ENCODE data around the gene LMAN1L.

The LMAN1L gene

DNA sequence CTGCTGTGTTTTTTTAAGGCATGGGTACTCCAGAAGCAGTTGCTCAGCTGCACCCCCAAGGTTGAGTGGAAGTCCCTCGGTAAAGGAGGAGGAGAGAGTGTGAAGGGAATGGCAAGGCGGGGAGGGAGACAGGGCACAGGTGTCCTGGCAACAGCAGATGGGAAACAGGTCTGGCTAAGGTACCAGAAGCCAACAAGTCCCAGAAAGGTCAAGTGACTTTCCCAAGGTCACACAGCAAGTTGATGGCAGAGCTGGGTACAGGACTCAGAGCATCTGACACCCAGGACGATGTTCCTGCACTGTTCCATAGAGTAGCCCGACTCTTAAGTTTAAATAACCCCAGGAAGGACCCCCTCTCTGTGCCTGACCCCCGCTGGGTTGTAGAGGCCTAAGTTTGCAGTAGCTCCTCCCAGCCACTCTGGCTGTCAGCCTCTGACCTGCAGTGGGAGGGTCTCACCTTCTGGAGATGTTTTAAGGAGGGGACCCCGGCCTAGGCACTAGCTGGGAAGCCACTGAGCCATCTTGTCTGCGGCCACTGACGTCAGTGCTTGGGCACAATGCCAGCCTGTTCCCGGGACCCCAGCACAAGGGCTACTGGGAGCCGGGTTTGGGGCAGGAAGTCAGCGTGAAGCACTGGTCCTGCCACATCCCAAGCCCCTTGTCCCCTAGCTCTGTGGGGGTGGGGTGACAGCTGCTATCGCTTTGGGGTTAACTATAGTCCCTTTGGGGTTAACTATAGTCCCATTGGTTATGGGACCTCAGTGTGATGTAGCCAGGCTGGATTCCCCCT is 20.2 kb upstream of the LMAN1L start:
- in situ Hi-C loops (cut with MboI; ENCODE audit: low sequenced_read_pairs): no loop called here

DNA sequence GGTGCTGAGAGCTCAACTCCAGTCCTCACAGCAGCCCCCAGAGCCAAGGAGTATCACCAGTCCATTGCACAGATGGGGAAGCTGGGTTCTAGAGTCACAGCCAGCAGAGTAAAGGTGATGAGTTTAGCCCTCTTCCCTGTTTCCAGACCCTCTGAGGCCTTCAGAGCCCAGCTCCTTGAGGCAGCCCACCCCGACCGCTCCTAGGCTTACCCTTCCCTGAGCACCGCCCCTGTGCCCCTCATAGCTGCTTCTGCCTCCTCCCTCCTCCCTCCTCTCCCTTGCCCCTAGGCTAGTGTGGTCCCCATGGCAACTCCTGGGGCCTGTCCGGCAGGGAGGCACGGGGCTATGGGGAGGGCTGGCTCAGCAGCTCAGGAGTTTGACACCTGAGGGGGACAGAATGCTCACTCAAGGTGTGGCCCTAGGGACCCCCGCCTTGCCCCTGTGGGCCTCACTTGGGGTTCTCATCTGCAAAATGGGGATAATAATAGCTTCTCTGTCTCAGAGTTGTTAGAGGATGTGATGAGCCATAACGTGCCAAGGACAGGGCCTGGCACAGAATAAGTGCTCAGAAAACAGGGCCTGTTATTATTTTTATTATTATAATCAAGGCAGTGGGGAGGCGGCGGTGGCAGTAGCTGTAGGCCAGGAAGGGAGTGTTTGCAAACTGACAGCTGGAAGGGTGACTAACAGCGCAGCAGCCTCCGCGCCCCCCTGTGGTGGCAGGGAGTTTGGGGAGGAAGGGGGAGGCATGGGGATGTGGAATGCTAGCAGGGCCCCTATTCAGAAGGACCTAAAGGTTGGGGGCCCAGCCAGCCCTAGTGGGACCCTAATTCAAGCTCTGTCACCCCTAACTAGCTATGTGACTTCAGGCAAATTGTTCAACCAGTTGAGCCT is 19.3 kb upstream of the LMAN1L start:
- in situ Hi-C loops (cut with MboI; ENCODE audit: low sequenced_read_pairs): no loop called here

DNA sequence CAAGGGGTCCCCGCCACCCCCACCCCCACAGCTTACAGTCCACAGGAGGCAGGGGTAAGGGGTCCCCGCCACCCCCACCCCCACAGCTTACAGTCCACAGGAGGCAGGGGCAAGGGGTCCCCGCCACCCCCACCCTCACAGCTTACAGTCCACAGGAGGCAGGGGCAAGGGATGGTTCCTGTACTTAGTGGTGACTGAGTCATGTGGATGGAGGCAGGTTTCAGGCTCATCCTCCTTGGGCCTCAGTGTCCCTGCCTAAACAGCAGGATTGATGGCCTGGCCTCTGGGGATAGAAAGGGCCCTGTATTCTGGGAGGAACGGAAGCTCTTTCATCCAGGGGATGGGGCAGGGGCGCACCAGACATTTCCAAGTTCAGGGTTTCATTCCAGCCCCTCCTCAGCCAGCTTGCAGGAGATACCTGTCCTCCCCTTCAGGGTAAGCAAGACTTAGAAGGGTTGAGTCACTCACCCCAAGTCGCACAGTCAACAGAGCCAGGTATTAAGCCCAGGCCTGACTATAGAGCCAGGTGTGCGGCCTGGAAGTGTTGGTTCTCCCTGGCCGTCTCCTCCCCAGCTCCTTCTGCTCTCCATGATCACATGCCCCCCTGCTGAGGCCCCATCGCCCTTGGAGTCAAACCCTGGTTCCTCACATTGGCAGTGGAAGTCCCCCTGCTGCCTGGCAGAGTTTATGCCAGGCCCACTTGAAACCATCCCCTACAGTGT is 18.2 kb upstream of the LMAN1L start:
- in situ Hi-C loops (cut with MboI; ENCODE audit: low sequenced_read_pairs): no loop called here

DNA sequence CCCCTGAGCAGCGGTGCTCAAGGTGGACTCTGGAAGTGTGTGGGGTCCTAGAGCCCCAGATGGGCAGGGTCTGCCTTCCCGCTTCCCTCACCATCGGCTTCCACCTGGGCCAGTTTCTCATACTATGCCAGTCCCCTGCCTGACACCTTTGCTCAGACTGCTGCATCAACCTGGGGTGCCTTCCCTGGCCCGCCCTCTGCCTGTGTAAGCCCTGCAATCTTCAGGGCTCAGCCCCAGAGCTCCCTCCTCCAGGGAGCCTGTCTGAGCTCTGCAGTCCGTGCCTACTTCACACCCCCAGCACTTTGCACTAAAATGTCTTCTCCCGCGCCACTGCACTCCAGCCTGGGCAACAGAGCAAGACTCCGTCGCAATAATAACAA is 17.7 kb upstream of the LMAN1L start:
- in situ Hi-C loops (cut with MboI; ENCODE audit: low sequenced_read_pairs): no loop called here

DNA sequence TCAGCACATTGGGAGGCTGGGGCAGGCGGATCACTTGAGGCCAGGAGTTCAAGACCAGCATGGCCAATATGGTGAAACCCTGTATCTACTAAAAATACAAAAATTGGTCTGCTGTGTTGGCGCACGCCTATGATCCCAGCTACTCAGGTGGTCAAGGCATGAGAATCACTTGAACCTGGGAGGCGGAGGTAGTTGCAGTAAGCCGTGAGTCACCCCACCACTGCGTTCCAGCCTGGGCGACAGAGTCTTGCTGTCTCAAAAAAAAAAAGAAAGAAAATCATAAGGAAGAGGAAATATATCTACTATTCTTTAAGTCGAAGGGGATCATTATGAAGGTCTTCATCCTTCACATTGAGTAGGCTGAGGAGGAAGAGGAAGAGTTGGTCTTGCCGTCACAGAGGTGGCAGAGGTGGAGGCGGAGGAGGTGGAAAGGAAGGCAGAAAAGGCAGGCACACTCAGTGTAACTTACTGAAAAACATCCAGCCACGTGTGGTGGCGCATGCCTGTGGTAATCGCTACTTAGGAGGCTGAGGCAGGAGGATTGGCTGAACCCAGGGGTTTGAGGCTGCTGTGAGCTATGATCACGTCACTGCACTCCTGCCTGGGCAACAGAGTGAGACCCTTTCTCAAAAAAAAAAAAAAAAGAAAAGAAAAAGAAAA is 16.5 kb upstream of the LMAN1L start:
- in situ Hi-C loops (cut with MboI; ENCODE audit: low sequenced_read_pairs): no loop called here

DNA sequence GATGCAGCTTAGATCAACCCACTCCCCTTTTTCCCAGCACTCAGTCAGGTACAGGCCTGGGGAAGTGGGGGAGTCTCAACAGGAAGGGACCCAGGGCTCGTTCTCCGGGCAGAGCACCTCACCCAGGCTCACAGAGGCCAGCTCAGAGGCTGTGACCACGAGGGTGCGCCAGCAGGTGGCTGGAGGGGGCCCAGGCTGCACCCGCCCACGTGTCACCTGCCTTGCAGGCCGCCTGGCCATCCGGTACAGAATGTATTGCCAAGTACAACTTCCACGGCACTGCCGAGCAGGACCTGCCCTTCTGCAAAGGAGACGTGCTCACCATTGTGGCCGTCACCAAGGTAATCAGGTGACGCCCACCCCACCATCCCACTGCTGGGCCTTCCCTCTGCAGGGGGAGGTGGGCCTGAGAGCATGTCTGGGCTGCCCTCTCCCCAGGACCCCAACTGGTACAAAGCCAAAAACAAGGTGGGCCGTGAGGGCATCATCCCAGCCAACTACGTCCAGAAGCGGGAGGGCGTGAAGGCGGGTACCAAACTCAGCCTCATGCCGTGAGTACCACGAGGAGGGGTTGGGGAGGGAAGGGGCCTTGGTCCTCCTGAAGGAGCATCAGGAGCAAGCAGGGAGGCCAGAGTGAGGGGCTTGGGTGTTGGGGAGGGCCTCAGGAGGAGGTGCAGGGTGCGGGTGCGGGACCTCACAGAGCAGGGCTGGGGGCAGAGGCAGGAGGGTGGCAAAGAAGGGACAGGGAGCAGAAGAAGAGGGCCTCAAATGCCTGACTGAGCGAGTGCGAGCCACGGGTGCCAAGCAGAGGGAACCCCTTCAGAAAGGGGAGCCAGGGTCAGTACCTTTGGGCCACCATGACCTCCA is 14.0 kb upstream of the LMAN1L start:
- in situ Hi-C loops (cut with MboI; ENCODE audit: low sequenced_read_pairs): no loop called here

DNA sequence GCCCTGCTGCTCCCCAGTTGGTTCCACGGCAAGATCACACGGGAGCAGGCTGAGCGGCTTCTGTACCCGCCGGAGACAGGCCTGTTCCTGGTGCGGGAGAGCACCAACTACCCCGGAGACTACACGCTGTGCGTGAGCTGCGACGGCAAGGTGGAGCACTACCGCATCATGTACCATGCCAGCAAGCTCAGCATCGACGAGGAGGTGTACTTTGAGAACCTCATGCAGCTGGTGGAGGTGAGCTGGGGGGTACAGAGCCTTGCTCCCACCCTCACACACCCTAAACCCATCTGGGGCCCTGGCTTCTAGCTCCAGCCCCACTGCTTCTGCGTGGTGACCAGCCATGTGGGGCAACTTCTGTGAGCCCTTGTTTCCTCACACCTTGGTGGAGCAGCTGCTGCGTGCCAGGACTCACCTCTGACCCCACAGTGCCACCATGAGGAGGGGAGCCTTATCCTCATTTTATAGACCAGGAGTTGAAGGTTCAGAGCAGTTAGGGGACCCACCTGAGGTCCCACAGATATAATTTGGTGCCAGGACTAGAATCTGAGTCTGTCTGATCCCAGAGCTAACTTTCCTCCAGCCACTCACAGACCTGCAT is 13.3 kb upstream of the LMAN1L start:
- in situ Hi-C loops (cut with MboI; ENCODE audit: low sequenced_read_pairs): no loop called here

DNA sequence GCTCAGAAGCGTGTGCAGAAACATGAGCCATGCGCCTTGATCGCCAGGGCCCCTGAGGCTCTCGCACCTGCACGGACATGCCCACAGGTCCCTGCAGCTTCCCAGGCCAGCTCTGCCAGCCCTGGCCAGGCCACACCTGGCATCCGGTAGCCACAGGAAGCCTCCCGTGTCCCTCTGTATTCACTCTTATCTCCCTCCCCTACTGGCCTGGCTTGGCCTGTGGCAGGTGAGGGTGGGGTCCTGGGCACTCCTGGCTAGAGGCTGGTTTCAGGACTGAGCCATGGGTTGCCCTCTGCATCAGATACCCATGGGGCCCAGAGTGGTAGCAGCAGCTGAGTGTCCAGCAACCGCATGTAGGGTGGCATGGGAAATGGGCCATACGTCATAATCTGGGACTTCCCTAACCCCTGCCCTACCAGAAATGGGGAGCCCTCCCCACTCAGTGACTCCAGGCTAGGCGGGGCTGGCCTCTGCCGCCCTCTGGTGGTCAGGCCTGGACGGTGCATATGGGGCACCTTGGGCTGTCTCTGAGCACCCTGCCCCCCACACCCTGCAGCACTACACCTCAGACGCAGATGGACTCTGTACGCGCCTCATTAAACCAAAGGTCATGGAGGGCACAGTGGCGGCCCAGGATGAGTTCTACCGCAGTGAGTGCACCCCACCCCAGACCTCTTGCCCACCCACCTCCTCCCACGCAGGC is 12.6 kb upstream of the LMAN1L start:
- in situ Hi-C loops (cut with MboI; ENCODE audit: low sequenced_read_pairs): no loop called here

DNA sequence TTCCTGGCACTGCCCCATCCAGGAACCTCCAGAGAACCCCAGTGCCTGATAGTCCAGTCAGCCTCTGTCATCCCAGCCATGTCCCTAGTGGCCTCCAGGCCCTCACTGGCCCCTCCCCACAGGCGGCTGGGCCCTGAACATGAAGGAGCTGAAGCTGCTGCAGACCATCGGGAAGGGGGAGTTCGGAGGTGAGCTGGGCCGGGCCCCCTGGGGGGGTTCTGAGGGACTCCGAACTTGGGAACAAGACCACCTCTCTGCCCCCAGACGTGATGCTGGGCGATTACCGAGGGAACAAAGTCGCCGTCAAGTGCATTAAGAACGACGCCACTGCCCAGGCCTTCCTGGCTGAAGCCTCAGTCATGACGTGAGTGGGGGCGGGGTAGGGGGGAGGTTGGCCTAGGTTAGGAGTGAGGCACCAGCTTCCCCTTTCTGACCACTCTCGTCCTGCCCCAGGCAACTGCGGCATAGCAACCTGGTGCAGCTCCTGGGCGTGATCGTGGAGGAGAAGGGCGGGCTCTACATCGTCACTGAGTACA is 12.0 kb upstream of the LMAN1L start:
- in situ Hi-C loops (cut with MboI; ENCODE audit: low sequenced_read_pairs): no loop called here

DNA sequence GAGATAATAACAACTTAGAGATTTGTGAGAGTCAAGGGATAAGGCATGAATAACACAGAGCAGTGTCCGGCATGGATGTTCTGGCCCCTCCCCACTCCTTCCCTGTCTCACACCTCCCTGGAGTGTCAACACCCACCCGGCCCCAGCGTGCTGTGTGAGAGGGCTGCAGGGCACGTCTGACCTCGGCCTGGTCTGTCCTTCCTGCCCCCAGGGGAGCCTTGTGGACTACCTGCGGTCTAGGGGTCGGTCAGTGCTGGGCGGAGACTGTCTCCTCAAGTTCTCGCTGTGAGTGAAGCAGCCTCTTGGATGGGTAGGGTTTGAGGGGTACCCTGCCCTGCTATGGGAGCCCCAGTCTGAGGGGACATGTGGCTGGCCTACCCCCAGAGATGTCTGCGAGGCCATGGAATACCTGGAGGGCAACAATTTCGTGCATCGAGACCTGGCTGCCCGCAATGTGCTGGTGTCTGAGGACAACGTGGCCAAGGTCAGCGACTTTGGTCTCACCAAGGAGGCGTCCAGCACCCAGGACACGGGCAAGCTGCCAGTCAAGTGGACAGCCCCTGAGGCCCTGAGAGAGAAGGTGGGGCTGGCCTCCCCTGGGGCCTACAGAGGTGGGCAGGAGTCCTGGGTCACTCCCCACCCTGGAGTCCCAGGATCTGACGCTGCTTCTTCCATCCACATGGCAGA is 11.2 kb upstream of the LMAN1L start:
- in situ Hi-C loops (cut with MboI; ENCODE audit: low sequenced_read_pairs): no loop called here

DNA sequence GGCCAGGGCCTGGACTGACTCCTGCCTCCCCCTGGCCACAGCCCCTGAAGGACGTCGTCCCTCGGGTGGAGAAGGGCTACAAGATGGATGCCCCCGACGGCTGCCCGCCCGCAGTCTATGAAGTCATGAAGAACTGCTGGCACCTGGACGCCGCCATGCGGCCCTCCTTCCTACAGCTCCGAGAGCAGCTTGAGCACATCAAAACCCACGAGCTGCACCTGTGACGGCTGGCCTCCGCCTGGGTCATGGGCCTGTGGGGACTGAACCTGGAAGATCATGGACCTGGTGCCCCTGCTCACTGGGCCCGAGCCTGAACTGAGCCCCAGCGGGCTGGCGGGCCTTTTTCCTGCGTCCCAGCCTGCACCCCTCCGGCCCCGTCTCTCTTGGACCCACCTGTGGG is 10.3 kb upstream of the LMAN1L start:
- in situ Hi-C loops (cut with MboI; ENCODE audit: low sequenced_read_pairs): no loop called here

DNA sequence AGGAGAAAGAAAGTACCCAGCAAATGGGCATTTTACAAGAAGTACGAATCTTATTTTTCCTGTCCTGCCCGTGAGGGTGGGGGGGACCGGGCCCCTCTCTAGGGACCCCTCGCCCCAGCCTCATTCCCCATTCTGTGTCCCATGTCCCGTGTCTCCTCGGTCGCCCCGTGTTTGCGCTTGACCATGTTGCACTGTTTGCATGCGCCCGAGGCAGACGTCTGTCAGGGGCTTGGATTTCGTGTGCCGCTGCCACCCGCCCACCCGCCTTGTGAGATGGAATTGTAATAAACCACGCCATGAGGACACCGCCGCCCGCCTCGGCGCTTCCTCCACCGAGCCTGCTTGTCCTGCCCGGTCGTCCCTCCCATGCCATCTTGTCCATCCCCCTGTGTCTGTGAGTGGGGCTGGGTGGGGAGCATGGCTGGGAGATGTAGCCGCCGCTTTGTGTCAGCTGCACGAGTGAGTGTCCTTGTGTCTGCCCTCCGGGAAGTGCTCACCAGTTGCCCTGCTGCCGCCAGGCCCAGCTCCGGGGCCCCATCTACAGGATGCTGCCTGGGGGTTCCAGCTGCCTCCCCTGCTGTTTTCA is 9.7 kb upstream of the LMAN1L start:
- in situ Hi-C loops (cut with MboI; ENCODE audit: low sequenced_read_pairs): no loop called here

DNA sequence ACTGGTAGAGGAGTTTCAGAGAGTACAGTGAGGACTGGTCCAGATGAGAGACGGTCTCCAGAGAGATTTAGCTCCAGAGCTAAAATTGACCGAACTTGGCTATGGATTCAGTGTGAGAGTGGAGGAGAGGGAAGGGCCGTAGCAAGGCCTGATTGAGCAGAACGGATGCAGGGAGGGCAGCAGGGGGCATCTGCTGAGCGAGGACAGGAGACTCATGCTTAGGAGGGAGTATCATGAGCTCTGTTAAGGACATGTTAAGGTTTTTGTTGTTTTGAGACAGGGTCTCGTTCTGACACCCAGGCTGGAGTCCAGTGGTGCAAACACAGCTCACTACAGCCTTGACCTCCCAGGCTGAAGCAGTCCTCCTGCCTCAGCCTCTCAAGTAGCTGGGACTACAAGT is 7.7 kb upstream of the LMAN1L start:
- in situ Hi-C loops (cut with MboI; ENCODE audit: low sequenced_read_pairs): no loop called here

DNA sequence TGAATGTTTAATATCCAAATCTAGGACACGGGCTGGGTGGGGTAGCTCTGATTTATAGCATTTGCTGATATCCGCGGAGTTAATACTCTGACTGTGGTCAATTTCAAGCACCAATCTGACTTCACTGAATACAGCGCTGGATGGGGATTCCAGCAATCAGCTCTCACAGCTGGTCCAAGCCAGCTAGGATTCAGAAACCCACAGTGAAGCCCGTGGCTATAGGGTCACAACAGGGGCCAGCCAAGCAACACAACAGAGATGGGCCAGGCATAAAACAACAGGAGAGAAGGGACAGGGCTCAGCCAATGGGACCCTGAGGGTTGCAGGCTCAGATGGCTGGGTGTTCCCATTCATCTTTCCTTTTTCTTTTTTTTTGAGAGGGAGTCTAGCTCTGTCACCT is 5.4 kb upstream of the LMAN1L start:
- in situ Hi-C loops (cut with MboI; ENCODE audit: low sequenced_read_pairs): no loop called here

DNA sequence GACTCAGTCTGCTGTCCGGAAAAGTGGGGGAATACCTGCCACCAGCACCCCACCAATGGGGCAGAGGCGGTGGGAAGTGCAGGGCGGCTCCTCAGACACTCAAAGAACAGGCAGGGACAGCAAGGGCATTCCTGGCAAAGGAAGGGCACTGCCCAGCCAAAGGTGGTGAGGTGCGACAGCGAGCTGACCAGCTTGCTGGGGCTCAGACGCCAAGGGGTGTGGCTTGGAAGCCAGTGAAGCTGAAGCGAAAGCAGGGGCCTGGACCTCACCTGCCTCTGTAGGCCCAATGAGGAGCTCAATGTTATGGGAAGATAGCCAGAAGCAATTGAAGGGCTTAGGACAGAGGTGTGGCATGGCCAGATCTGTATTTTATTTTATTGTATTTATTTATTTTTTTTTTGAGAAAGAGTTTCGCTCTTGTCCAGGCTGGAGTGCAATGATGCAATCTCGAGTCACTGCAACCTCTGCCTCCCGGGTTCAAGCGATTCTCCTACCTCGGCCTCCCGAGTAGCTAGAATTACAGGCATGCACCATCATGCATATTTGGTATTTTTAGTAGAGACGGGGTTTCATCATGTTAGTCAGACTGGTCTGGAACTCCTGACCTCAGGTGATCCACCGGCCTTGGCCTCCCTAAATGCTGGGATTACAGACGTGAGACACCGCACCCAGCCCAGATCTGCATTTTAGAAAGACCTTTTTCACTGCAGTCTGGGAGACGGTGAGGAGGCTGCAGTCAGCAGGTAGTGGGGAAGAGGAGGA is 4.4 kb upstream of the LMAN1L start:
- in situ Hi-C loops (cut with MboI; ENCODE audit: low sequenced_read_pairs): no loop called here

DNA sequence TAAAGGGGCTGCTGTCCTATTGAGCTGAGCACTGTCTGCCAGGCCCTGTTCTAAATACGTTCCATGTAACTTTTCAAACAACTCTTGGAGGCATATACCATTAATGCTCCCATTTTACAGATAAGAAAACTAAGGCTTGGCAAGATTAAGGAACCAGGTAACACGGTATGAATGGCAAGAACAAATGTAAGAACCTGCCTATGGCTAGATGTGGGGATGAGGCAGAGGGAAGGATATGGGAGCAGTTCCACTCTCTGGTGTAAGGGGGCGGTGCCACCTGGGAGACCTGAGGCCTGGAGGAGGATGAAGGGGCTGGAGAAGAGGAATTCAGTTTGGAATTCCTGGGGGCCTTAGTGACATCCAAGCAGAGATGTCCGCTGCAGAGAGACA is 3.8 kb upstream of the LMAN1L start:
- in situ Hi-C loops (cut with MboI; ENCODE audit: low sequenced_read_pairs): no loop called here

DNA sequence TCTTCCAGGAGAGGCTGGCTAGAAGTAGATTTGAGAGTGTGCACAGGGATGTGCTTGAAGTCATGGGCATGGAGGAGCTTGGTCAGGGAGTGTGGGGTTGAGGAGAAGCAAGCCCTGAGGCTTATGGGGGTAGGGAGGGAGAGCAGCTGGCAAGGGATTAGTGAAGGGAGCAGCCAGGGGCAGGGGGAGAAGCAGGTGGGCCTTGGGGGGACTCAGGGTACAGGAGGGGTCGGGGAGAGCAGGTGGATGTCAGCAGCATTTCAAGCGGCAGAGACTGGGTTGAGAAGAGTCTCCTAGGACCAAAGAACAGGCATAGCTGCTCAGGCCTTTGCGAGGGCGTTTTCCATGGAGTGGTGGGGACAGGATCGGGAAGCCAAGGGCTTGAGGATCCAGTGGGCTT is 3.4 kb upstream of the LMAN1L start:
- in situ Hi-C loops (cut with MboI; ENCODE audit: low sequenced_read_pairs): no loop called here
